Ectodermal cell (in vitro differentiated cells): ENCODE data around the gene PHKG2. TPM values are rescaled to one million over a fixed set of nuclear protein-coding genes. Genes with fewer than 3 reads are reported as not detected.
"Not testable (repeated sequence)": the region's sequence is repeated elsewhere in the genome, so short reads cannot be mapped to it uniquely, and the experiment has no call there.

Source experiments
- H3K27ac ChIP-seq: 2 replicates; pipeline ENCODE4 v1.7.0; 2013; ENCODE audit warnings: mild to moderate bottlenecking, low read depth, low read length; ENCODE audit not compliant: insufficient read depth, poor library complexity, severe bottlenecking
- H3K27me3 ChIP-seq: 2 replicates; pipeline ENCODE4 v1.7.0; 2013; ENCODE audit warnings: mild to moderate bottlenecking, low read length; ENCODE audit not compliant: insufficient read depth, control insufficient read depth, poor library complexity, severe bottlenecking
- H3K36me3 ChIP-seq: one replicate; pipeline ENCODE4 v1.7.0; 2013; ENCODE audit warnings: low read length; ENCODE audit not compliant: control insufficient read depth, insufficient read depth
- H3K4me1 ChIP-seq: one replicate; pipeline ENCODE4 v1.7.0; 2013; ENCODE audit warnings: low read length; ENCODE audit not compliant: control insufficient read depth, insufficient read depth
- H3K4me3 ChIP-seq: 2 replicates; pipeline ENCODE4 v1.7.0; 2013; ENCODE audit warnings: low read depth, low read length, control low read depth; ENCODE audit not compliant: insufficient read depth
- H3K9me3 ChIP-seq: 2 replicates; pipeline ENCODE4 v1.7.0; 2013; ENCODE audit warnings: mild to moderate bottlenecking, low read length, moderate library complexity; ENCODE audit not compliant: control insufficient read depth
- WGBS, 2 experiments: methylation state at CpG; one replicate each; pipeline ENCODE4 v1.1.7; 2013; ENCODE audit warnings: missing lambda C conversion rate in 2 of 2; 5-methylcytosine and 5-hydroxymethylcytosine counted together
- polyA plus RNA-seq, 4 experiments: library from polyadenylated mRNA; stranded (reverse); fragments of 50-300 nt; gene quantifications; one replicate each; pipeline ENCODE4 v1.2.3, GENCODE V29; 2013

The PHKG2 gene, protein sequence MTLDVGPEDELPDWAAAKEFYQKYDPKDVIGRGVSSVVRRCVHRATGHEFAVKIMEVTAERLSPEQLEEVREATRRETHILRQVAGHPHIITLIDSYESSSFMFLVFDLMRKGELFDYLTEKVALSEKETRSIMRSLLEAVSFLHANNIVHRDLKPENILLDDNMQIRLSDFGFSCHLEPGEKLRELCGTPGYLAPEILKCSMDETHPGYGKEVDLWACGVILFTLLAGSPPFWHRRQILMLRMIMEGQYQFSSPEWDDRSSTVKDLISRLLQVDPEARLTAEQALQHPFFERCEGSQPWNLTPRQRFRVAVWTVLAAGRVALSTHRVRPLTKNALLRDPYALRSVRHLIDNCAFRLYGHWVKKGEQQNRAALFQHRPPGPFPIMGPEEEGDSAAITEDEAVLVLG
- polyA plus RNA-seq (2013, experiment 1 of 4), result 41.4 TPM
- polyA plus RNA-seq (2013, experiment 2 of 4), result 44.2 TPM
- polyA plus RNA-seq (2013, experiment 3 of 4), result 37.8 TPM
- polyA plus RNA-seq (2013, experiment 4 of 4), result 41.3 TPM

DNA sequence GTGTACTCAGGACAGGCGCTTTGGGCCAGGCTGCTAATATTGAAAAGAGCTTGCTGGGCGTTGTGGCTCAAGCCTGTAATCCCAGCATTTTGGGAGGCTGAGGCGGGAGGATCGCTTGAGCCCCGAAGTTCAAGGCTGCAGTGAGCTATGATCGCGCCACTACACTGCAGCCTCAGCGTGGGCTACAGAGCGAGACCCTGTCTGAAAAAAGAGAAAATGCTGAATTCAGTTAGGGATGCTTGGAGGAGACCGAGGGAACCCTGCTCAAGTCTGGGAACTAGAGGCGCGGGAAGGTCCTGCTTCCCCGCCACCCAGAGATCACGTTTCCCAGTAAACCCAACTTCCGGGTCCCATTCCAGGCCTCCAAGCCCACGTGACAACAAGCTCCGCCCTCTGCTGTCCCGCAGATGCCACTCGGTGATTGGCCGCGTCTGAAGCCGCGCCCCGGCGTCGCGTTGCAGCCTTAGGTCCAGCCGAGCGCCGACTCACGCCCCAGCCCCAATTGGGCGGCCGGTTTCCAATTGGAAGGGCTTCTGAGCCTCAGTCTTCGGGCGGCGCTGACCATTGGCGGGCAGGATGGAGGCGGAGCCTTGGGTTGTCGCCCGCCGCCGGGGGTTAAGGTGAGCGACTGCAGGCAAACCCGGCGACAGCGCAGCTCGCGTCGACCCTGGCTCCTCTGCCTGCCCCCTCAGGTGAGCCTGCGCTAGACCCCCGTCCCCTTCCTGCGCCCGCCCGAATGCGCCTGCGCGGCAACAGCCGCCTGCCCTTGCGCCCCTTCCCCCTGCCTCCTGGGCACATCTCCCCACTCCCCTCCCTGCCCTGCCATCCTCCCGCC is at the start of gene PHKG2:
Gene PHKG2, plus strand, starts transcription at position 627 of the 835 bp plus-strand sequence. CDS start 396 bp downstream, outside the sequence.
- H3K9me3 ChIP-seq, result no peaks in the 10 kb centered on the region
- 9% methylated on average over 60 of the region's 60 CpGs for WGBS, 2 experiments
- peaks cover 10% of the 10 kb centered on the region for H3K36me3 ChIP-seq
- peak within 1 kb of the TSS; percentile 57 for H3K4me3 ChIP-seq
- no peaks in the 10 kb centered on the region for H3K4me1 ChIP-seq
- no peaks in the 10 kb centered on the region for H3K27me3 ChIP-seq
- peak within 1 kb of the TSS; percentile 74 for H3K27ac ChIP-seq

DNA sequence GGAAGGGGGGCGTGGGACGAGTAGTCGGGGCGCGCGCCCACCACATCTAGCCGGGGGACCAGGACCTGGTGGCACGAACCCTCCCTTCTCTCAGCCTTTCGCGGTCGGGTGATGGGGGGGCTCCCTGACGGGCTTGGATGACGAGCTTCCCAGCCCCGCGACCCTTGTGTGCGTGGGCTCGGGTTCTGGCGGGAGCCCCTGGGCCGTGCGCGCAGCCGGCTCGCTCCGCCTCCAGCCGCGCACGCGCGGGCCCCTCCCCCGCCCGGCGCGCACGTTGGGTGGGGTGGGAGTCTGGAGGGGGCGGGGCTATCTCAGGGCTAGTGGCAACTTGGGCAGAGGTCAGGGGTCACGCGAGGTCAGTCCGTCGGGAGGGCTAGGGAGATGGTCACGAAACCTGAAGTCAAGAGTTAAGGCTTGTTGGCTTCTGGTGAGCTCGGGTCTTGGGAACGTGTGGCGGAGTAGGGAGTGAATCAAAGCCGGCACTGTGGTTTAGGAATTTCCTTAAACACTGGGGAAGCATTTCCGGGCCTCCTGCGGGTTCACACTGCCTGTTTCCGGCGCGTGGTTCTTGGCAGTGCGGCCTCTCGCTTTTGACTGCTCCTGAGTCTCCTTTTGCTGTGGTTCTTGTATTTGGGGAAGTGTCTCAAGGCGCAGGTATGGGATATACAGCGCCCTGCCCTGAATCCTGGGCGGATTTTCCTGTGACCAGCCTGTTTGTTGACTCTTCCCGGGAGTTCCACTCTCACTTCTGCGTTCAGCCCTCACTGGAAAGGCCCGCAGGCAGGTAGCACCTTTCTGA is 49.2 kb upstream of the PHKG2 start, which contains the start of gene SRCAP:
Gene SRCAP, plus strand, starts transcription at position 356 of the 799 bp plus-strand sequence. CDS start 1,654 bp downstream, outside the sequence.
- peaks cover 21% of the 10 kb centered on the region for H3K27me3 ChIP-seq
- H3K9me3 ChIP-seq, result no peaks in the 10 kb centered on the region
- H3K4me3 ChIP-seq, result peak within 1 kb of the TSS; percentile 100
- H3K36me3 ChIP-seq, result peaks cover 30% of the 10 kb centered on the region
- WGBS, 2 experiments, result 1 to 2% methylated on average over 57 of the region's 57 CpGs
- peak within 1 kb of the TSS; percentile 100 for H3K27ac ChIP-seq
- H3K4me1 ChIP-seq, result peaks cover 4% of the 10 kb centered on the region

DNA sequence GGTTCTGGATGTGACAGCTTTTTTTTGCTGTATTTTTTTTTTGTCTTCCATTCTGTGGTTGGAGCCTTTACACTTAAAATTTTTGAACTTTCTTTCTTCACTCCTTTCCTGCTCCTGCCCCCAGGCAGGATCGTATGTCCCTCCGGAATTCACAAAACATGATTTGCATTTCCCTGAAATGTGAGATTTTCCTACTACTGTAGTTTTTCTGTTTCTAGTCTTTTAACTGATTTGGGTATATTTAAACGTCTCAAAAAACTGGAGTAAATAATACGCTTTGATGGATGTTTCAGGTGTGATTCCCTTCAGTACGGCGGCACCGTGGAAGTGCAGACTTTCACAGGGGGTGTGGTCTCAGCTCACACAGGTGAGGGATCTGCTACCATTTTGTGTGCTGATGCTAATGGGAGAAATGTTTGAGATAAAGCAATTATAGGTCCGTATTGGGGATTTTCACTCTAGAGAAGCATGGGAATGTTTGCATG is 48.6 kb upstream of the PHKG2 start:
- WGBS, 2 experiments, result 63 to 68% methylated on average over 8 of the region's 8 CpGs
- Histone ChIP-seq H3K9me3 (no peaks in the 10 kb centered on the region), H3K36me3 (peaks cover 35% of the 10 kb centered on the region), H3K27me3 (peaks cover 20% of the 10 kb centered on the region), H3K4me1 (peaks cover 4% of the 10 kb centered on the region), H3K4me3 (peak overlapping the region; percentile 100), H3K27ac (no peak overlapping the region)

DNA sequence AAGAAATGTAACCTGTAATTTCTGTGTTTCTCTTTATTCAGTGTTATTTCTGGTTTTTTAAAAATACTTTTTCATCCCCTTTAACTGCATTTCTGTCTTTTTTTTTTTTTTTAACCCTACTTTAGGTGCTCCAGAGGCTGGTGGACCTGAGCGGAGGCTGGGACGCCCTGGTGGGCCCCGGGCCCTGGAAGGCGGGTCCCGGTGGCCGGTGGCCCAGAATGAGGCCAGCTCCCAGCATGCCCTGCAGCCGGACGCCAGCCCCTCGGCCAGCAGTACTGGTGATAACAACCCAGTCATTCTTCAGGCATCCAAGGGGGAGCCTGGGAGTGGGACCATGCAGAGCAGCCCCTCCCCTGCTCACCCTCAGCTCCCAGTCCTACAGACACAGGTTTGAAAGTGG is 47.7 kb upstream of the PHKG2 start:
- peaks cover 38% of the 10 kb centered on the region for H3K36me3 ChIP-seq
- H3K27me3 ChIP-seq, result peaks cover 11% of the 10 kb centered on the region
- no peak overlapping the region for H3K27ac ChIP-seq
- H3K9me3 ChIP-seq, result no peaks in the 10 kb centered on the region
- WGBS, 2 experiments, result 90 to 95% methylated on average over 9 of the region's 9 CpGs
- H3K4me1 ChIP-seq, result peaks cover 4% of the 10 kb centered on the region
- no peak overlapping the region for H3K4me3 ChIP-seq

DNA sequence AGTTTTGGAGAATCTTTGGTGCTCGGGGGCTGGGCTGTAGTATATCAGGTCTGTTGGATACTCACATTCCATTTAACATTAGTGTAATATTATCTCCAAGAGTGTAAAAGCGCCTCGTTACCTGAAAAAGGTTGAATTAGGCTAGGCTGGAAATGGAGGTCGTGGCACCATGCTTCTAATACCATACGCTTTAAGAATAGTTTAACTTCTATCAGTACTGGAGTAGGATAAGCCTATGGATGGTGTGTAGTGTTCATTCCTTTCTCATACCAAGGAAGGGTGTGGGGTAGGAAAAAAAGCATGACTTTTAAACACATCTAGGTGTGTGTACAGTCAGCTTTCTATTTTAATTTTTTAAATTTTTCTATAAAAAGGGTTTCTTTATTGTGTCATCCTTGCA is 47.3 kb upstream of the PHKG2 start:
- Histone ChIP-seq H3K4me3 (no peak overlapping the region), H3K9me3 (no peaks in the 10 kb centered on the region), H3K27ac (no peak overlapping the region), H3K36me3 (peaks cover 42% of the 10 kb centered on the region), H3K27me3 (peaks cover 10% of the 10 kb centered on the region), H3K4me1 (peaks cover 4% of the 10 kb centered on the region)
- 96 to 100% methylated on average over 4 of the region's 5 CpGs for WGBS, 2 experiments

DNA sequence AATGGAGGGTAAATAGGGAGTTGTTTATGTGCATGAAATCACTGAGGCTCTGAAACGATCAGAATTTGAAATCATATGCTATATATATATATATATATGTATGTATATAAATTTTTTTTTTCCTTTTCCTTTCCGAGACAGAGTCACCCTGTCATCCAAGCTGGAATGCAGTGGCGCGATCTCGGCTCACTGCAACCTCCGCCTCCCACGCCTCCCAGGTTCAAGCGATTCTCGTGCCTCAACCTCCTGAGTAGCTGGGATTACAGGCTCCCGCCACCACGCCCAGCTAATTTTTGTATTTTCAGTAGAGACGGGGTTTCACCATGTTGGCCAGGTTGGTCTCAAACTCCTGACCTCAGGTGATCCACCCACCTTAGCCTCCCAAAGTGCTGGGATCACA is 45.2 kb upstream of the PHKG2 start:
- not testable (repeated sequence) for H3K4me3 ChIP-seq, H3K4me1 ChIP-seq, H3K9me3 ChIP-seq, H3K27ac ChIP-seq, H3K27me3 ChIP-seq
- H3K36me3 ChIP-seq, result peaks cover 60% of the 10 kb centered on the region
- 97 to 98% methylated on average over 11 of the region's 12 CpGs for WGBS, 2 experiments

DNA sequence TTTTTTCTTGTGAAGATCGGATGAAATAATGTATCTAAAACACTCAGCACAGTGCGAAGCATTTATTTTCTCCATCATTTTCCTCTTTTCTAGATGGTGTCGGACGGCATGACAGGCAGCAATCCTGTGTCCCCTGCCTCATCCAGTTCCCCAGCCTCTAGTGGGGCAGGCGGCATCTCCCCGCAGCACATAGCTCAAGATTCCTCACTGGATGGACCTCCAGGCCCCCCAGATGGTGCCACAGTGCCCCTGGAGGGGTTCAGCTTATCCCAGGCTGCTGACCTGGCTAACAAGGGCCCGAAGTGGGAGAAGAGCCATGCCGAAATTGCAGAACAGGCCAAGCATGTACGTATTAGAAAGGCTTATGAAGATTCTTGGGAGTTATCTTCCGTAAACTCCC is 44.3 kb upstream of the PHKG2 start:
- WGBS, 2 experiments, result 95 to 97% methylated on average over 10 of the region's 10 CpGs
- Histone ChIP-seq H3K36me3 (peaks cover 62% of the 10 kb centered on the region), H3K9me3 (no peaks in the 10 kb centered on the region), H3K27ac (no peak overlapping the region), H3K27me3 (no peaks in the 10 kb centered on the region), H3K4me3 (no peak overlapping the region), H3K4me1 (peaks cover 4% of the 10 kb centered on the region)

DNA sequence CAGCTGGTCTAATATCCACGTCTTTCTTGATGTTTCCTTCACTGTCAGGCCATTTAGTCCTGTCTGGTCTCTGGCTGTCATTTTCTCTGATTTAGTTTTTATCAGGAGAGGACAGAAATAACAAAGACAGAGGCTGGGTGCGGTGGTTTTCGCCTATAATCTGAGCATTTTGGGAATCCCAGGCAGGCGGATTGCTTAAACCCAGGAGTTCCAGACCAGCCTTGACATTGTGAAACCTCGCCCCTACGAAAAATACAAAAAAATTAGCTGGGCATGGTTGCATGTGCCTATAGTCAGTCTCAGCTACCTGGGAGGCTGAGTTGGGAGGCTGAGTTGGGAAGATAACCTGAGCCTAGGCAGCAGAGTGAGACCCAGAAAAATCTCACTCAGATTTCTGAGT is 42.2 kb upstream of the PHKG2 start:
- no peaks in the 10 kb centered on the region for H3K4me1 ChIP-seq
- peaks cover 65% of the 10 kb centered on the region for H3K36me3 ChIP-seq
- 94 to 96% methylated on average over 6 of the region's 6 CpGs for WGBS, 2 experiments
- H3K27ac ChIP-seq, result no peak overlapping the region
- H3K27me3 ChIP-seq, result no peaks in the 10 kb centered on the region
- no peak overlapping the region for H3K4me3 ChIP-seq
- H3K9me3 ChIP-seq, result no peaks in the 10 kb centered on the region

DNA sequence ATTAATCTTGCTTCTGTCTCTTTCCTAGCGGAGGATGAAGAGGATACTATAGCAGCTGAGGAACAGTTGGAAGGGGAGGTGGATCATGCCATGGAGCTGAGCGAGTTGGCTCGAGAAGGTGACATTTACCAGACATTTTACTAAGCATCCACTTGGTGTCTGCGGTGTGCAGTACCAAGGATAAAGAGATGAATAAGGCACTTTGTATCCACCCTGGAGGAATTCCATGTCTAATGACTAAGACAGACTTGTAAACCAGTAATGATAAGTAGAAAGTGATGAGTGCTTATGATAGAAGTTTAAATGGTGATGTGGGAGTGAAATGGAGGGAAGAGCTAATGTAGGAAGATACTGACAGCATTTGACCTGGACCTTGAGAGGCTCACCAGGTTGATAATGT is 37.3 kb upstream of the PHKG2 start:
- peaks cover 67% of the 10 kb centered on the region for H3K36me3 ChIP-seq
- H3K4me1 ChIP-seq, result no peaks in the 10 kb centered on the region
- no peak overlapping the region for H3K4me3 ChIP-seq
- H3K9me3 ChIP-seq, result no peaks in the 10 kb centered on the region
- no peak overlapping the region for H3K27ac ChIP-seq
- H3K27me3 ChIP-seq, result no peaks in the 10 kb centered on the region
- WGBS, 2 experiments, result 96 to 100% methylated on average over 4 of the region's 4 CpGs
